Adipocyte (in vitro differentiated cells): ENCODE measurements around the gene DGKA.
A peak's percentile ranks its signal among the peaks of the same experiment; 100 is the strongest.
"Not testable (repeated sequence)": the region's sequence is repeated elsewhere in the genome, so short reads cannot be mapped to it uniquely, and the experiment has no call there.

Source experiments
- DNase-seq: peaks from one replicate; pipeline ENCODE4 v3.0.0-alpha.2; 2015; ENCODE audit warnings: low read depth
- H3K27me3 ChIP-seq: replicated peaks from 2 replicates; pipeline ENCODE4 v1.7.0; 2013; ENCODE audit warnings: mild to moderate bottlenecking, low read length, moderate library complexity; ENCODE audit not compliant: control insufficient read depth, insufficient read depth
- H3K36me3 ChIP-seq: 2 replicates; pipeline ENCODE4 v1.7.0; 2013; ENCODE audit warnings: low read length, mild to moderate bottlenecking, moderate library complexity; ENCODE audit not compliant: control insufficient read depth, insufficient read depth, severe bottlenecking
- H3K4me1 ChIP-seq: 2 replicates; pipeline ENCODE4 v1.7.0; 2013; ENCODE audit warnings: mild to moderate bottlenecking, low read length, moderate library complexity; ENCODE audit not compliant: control insufficient read depth, insufficient read depth
- H3K4me3 ChIP-seq: 2 replicates; pipeline ENCODE4 v1.7.0; 2013; ENCODE audit warnings: mild to moderate bottlenecking, low read length, moderate library complexity
- H3K9ac ChIP-seq: 2 replicates; pipeline ENCODE4 v1.7.0; 2013; ENCODE audit warnings: mild to moderate bottlenecking, low read length, moderate library complexity
- H3K9me3 ChIP-seq: 2 replicates; pipeline ENCODE4 v1.7.0; 2013; ENCODE audit warnings: mild to moderate bottlenecking, low read length, moderate library complexity; ENCODE audit not compliant: control insufficient read depth

Gene DGKA

DNA sequence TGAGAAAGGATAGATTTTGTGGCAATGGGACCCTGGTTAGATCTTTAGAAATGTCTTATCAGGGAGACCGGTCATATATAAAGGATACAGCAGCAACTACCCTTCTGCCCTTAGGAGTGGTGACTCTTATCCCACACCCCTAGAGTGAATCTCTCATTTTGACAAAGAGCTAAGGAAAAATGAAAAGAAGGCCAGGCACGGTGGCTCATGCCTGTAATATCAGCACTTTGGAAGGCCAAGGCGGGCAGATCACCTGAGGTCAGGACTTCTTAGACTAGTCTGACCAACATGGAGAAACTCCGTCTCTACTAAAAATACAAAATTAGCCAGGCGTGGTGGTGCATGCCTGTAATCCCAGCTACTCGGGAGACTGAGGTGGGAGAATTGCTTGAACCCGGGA is 55.0 kb downstream of the DGKA start:
- peaks cover 69% of the 10 kb centered on the region for H3K36me3 ChIP-seq
- not testable (repeated sequence) for H3K9me3 ChIP-seq, DNase-seq, H3K4me3 ChIP-seq, H3K27me3 ChIP-seq, H3K4me1 ChIP-seq, H3K9ac ChIP-seq

DNA sequence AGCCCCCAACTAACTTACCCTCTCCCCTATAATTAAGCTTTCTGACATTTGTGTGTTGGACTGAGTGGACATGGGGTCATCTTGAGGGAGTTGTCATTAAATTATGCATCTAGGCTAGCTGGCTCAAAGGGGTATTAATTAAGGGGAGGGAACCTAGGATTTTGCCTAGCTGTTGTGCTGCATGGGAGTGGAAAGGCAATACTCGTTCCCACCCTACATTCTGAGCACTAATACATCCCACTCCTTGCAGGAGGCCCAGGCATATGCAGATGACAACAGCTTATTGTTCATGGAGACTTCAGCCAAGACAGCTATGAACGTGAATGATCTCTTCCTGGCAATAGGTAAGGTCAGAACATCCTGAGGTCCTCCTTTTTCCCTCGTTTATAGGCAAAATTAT is 60.1 kb downstream of the DGKA start:
- DNase-seq, result no peak
- Histone ChIP-seq H3K4me3 (no peak overlapping the region), H3K9ac (no peak overlapping the region), H3K36me3 (peaks cover 77% of the 10 kb centered on the region), H3K9me3 (no peaks in the 10 kb centered on the region), H3K27me3 (no peaks in the 10 kb centered on the region), H3K4me1 (no peaks in the 10 kb centered on the region)

DNA sequence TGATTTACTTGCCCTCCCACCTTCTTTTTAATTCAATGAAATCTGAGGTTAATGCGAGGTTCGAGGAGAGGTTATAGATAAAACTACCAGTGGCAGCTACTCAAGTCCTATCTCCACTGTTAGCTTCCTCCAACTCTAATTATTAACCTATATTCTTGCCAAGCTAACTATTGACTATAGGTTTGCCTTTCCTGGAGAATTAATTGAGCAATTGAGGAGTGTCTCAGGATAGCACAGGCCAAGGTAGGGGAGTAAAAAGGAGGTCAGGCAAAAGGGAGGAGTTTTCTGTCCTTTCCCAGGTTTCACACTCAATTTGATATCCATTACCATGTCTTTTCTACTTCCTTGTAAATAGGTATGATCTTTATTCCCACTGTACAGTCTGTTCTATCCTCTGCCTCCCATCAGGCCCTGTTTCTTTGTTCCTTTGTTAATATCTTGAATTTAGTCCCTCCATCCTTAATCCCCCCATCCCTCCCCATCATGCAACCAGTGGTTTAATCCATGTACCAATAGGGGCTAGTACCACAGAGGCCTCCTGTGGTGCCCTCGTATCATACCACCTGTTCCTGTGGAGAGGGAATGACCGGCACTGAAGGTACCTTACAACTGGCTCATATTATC is 62.4 kb downstream of the DGKA start:
- Histone ChIP-seq H3K9ac (peak overlapping the region; percentile 42), H3K4me3 (no peak overlapping the region), H3K36me3 (peaks cover 61% of the 10 kb centered on the region)

DNA sequence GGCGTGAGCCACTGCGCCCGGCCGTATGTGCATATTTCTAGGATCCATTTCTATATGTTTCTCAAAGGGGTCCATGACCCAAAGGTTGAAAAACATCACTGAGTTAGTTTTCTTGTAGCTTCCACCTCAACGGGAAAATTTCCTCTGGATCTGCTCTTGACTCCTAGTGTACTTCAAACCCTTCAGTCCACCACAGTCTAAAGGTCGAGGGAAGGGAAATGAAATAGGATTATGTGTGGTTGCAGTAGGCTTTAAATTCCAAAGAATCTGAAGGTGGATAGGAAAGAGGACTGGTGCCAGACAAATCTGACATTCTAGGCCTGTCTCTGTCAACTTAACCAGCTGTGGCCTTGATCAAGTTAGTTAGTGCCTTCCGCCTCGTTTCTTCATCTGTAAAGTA is 64.4 kb downstream of the DGKA start:
- Histone ChIP-seq H3K4me1 (peaks cover 16% of the 10 kb centered on the region), H3K36me3 (peaks cover 52% of the 10 kb centered on the region), H3K27me3 (no peaks in the 10 kb centered on the region), H3K4me3 (no peak overlapping the region), H3K9ac (no peak overlapping the region), H3K9me3 (no peaks in the 10 kb centered on the region)
- DNase-seq, result no peak

More for the DNA sequence above, 62.4 kb downstream of the DGKA start:
- Histone ChIP-seq H3K4me1 (peaks cover 15% of the 10 kb centered on the region), H3K27me3 (no peaks in the 10 kb centered on the region), H3K9me3 (no peaks in the 10 kb centered on the region)
- no peak for DNase-seq

DNA sequence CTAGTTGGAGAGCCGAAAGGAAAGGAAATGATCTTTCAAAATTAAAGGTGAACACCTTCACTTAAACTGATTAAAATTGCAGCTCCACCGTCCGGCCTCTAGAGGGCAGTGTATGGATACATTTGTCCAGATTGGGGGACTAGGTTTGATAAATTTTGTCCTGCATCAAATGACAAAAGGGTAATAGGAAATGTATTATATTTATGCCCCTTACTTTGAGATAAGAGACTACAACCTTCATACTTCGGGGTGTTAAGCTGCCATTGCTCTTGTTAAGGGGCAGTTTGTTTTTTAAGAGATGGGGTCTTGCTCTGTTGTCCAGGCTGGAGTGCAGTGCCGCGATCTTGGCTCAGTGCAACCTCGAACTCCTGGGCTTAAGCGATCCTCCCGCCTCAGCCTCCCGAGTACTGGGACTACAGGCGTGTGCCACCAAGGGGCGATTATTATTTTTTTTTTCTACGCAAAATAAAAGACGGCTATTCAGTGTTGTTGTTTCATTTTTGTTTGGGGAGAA is 65.3 kb downstream of the DGKA start:
- Histone ChIP-seq H3K4me3 (peak overlapping the region; percentile 98), H3K4me1 (peaks cover 16% of the 10 kb centered on the region), H3K36me3 (peaks cover 43% of the 10 kb centered on the region), H3K27me3 (no peaks in the 10 kb centered on the region), H3K9ac (peak overlapping the region; percentile 99), H3K9me3 (no peaks in the 10 kb centered on the region)
- peak; percentile 90 for DNase-seq

DNA sequence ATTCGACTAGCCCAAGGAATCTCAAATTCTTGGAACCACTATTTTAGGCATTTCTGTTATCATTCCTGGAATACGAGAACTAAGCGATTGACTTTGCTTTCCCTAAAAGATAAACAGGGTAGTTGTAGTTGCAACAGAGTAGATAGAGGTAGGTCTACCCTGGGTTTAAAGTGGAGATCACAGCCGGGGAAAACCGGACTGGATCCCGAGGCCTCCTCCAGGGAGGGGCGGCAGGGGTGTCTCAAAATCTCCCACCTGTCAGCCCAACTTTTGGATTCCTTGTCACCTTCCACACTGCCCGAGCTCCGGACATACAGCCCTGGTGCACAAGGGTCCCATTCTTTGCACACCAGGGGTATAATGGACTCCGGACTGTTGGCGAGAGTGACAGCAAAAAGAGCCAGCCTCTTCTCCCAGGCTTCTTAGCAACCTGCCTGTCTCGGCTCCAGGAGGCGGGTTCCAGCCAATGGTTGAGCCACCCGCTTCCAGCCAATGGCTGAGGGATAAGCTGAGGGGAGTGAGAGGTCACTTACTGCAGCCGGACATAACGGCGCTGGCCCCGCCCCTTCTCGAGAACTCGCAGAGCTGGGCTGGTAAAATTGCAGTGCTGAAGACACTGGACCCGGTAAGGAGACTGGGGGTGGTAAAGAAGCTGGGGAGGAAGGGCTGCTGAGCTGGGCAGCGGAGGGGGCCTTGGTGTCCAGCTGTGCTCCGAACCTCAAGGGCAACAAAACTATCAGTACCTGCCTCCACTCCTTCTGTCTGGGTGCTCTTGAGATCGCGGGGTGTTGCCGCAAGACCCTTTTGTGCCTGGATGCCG is 66.0 kb downstream of the DGKA start, which contains the start of gene SUOX:
Gene SUOX, plus strand, starts transcription at position 562 of the 820 bp plus-strand sequence. CDS start 4,946 bp downstream, outside the sequence.
- H3K9me3 ChIP-seq, result no peaks in the 10 kb centered on the region
- peaks cover 16% of the 10 kb centered on the region for H3K4me1 ChIP-seq
- peak within 1 kb of the TSS; percentile 98 for H3K4me3 ChIP-seq
- peaks cover 38% of the 10 kb centered on the region for H3K36me3 ChIP-seq
- peak within 1 kb of the TSS; percentile 99 for H3K9ac ChIP-seq
- DNase-seq, result peak; percentile 98
- no peaks in the 10 kb centered on the region for H3K27me3 ChIP-seq

DNA sequence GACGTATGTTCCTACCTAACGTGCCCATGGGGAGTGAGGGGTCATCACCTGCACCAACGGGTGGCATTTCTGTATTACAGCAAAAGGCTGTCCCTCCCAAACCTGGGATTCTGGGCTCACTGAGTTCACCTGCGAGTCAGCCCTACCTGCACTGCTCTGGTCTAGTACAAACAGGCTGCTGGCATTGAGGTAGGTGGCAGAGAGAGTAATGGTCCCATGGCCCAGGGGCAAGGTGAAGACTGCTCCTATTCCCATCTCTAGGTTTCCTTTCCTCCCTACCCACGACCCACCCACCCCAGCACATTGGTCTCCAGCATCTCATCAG is 66.5 kb downstream of the DGKA start:
- Histone ChIP-seq H3K4me1 (peaks cover 16% of the 10 kb centered on the region), H3K4me3 (peak overlapping the region; percentile 98), H3K9ac (peak overlapping the region; percentile 99), H3K27me3 (no peaks in the 10 kb centered on the region), H3K36me3 (peaks cover 38% of the 10 kb centered on the region), H3K9me3 (no peaks in the 10 kb centered on the region)
- no peak for DNase-seq

DNA sequence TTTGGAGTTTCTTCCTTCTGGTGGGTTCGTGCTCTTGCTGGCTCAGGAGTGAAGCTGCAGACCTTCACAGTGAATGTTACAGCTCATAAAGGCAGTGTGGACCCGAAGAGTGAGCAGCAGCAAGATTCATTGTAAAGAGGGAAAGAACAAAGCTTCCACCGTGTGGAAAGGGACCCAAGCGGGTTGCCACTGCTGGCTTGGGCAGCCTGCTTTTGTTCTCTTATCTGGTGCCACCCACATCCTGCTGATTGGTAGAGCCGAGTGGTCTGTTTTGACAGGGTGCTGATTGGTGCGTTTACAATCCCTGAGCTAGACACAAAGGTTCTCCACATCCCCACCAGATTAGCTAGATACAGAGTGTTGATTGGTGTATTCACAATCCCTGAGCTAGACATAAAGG is 68.6 kb downstream of the DGKA start:
- DNase-seq, H3K27me3 ChIP-seq, H3K4me3 ChIP-seq, H3K9me3 ChIP-seq, H3K9ac ChIP-seq: not testable (repeated sequence)
- Histone ChIP-seq H3K36me3 (peaks cover 33% of the 10 kb centered on the region), H3K4me1 (peaks cover 16% of the 10 kb centered on the region)

DNA sequence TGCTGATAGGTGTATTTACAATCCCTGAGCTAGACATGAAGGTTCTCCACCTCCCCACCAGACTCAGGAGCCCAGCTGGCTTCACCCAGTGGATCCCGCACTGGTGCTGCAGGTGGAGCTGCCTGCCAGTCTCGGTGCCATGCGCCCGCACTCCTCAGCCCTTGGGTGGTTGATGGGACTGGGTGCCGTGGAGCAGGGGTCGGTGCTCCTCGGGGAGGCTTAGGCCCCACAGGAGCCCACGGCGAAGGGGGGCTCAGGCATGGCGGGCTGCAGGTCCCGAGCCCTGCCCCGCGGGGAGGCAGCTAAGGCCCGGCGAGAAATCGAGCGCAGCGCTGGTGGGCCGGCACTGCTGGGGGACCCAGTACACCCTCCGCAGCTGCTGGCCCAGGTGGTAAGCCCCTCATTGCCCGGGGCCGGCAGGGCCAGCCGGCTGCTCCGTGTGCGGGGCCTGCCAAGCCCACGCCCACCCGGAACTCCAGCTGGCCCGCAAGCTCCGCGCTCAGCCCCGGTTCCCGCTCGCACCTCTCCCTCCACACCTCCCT is 69.1 kb downstream of the DGKA start:
- not testable (repeated sequence) for DNase-seq, H3K4me3 ChIP-seq, H3K9ac ChIP-seq, H3K9me3 ChIP-seq, H3K27me3 ChIP-seq
- peaks cover 32% of the 10 kb centered on the region for H3K36me3 ChIP-seq
- H3K4me1 ChIP-seq, result peaks cover 16% of the 10 kb centered on the region

DNA sequence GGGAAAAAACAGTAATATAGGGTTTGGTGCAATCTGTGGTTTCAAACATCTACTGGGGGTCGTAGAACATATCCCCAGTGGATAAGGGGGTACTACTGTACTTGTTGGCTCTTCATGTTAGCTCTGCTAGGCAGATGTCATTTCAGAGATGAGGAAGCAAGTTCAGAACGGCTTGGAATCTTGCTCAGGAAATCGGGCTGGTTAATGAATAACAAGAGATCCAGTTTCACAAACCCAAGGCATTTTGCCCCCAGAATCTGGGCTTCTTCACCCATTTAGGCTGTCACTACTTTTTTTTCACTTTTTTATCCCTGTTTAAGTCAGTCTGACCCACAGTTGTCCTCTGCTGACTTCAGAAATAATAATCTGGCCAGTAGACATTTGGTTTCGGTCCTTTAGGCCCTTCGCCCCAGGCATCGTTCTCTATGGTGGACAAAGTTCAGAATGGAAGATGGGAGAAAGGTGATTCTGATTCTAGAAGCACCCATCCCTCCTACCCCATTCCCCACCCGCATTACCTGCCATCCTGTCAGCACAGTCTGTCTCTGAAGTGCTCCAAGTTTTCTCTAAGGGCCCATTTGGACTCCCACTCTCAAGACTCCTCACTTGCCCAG is 70.6 kb downstream of the DGKA start:
- H3K9ac ChIP-seq, result no peak overlapping the region

DNA sequence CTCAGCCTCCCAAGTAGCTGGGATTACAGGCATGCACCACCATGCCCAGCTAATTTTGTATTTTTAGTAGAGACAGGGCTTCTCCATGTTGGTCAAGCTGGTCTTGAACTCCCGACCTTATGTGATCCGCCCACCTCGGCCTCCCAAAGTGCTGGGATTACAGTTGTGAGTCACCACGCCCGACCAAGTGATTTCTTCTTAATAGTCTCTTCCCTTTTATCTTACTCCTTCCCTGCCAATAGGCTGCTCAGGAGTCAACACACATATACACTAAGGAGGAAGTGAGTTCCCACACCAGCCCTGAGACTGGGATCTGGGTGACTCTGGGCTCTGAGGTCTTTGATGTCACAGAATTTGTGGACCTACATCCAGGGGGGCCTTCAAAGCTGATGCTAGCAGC is 72.4 kb downstream of the DGKA start:
- H3K9me3 ChIP-seq, H3K9ac ChIP-seq, DNase-seq, H3K4me1 ChIP-seq, H3K27me3 ChIP-seq, H3K4me3 ChIP-seq: not testable (repeated sequence)
- peaks cover 30% of the 10 kb centered on the region for H3K36me3 ChIP-seq

More for the DNA sequence above, 70.6 kb downstream of the DGKA start:
- Histone ChIP-seq H3K4me3 (no peak overlapping the region), H3K27me3 (no peaks in the 10 kb centered on the region), H3K36me3 (peaks cover 30% of the 10 kb centered on the region), H3K4me1 (peaks cover 12% of the 10 kb centered on the region), H3K9me3 (no peaks in the 10 kb centered on the region)
- no peak for DNase-seq
